Measurements from ENCODE around the gene SERP2. TPM values are rescaled to one million over a fixed set of nuclear protein-coding genes. Genes with fewer than 3 reads are reported as not detected.

SERP2 gene
- total and polyA plus RNA-seq, 2 donors (not counting 3 experiments of a cell fraction or from before 2014, with no cell fraction given), result 0.30 TPM; not detected in 1

GRCh38 chr13:44436589-44437337 lies 63.1 kb downstream of the SERP2 start:
- FAIRE-seq, result peak; percentile 88
- Histone ChIP-seq H2AFZ (ENCODE audit: low read depth, low read length) (no peak overlapping the region), H3K9me3 (replicated peaks; ENCODE audit: control insufficient read depth, insufficient read depth, low read length) (no peaks in the 10 kb centered on the region), H3K4me2 (ENCODE audit: insufficient read depth, low read length) (peak overlapping the region; percentile 100), H4K20me1 (replicated peaks; ENCODE audit: control insufficient read depth, extremely low read depth, insufficient read depth, low read length) (peaks cover 2% of the 10 kb centered on the region), H3K27ac (ENCODE audit: insufficient read depth, low read depth, low read length) (peak overlapping the region; percentile 95), H3K4me3 (replicated peaks in 1 of 3; ENCODE audit: insufficient read depth in 1 of 3, low read depth in 1 of 3, low read length in 3 of 3) (peak overlapping the region; percentile 86 to 99 (median 99)), H3K4me1 (ENCODE audit: control insufficient read depth, extremely low read depth, insufficient read depth, low read length) (peaks cover 16% of the 10 kb centered on the region), H3K36me3 (ENCODE audit: control insufficient read depth in 2 of 2, extremely low read depth in 1 of 2, insufficient read depth in 2 of 2, low read length in 2 of 2) (peaks cover 9 to 15% of the 10 kb centered on the region in 2 experiments), H3K9ac (replicated peaks; ENCODE audit: extremely low read depth, insufficient read depth, low read length) (peak overlapping the region; percentile 99), H3K79me2 (ENCODE audit: control insufficient read depth, insufficient read depth, low read length) (peaks cover 13% of the 10 kb centered on the region), H3K27me3 (ENCODE audit: control insufficient read depth in 2 of 2, insufficient read depth in 2 of 2, low read length in 2 of 2) (no peaks in the 10 kb centered on the region), H3K9me1 (replicated peaks; ENCODE audit: control insufficient read depth, extremely low read depth, insufficient read depth, low read length) (no peaks in the 10 kb centered on the region)
- dilution Hi-C loops (cut with MboI; ENCODE audit: extremely low pct_ligation_motif_present, low sequenced_read_pairs), result no loop called here
- no peak for TF ChIP-seq MYC (IDR thresholded peaks at IDR 0.05; ENCODE audit: low read depth, low read length)
- TF ChIP-seq POLR2A (IDR thresholded peaks at IDR 0.05; ENCODE audit: low read depth, low read length), result peak; percentile 98
- TF ChIP-seq POLR2AphosphoS5 (IDR thresholded peaks at IDR 0.05; ENCODE audit: insufficient read depth, low read depth, low read length), result peak; percentile 96
- intact Hi-C loops (cut with micrococcal nuclease), result loop anchor here (1.0 kb wide), 4 partner anchors 35 to 386 kb away; no protein-coding TSS in a partner anchor
- ChIA-PET CTCF (interaction anchor here (0.6 to 7.2 kb wide), 31 partner anchors 9 to 535 kb away, joined by 3 to 121 read pairs (median 4); no protein-coding TSS in a partner anchor), POLR2A (interaction anchor here (0.6 to 3.0 kb wide), 35 partner anchors 10 to 1115 kb away, joined by 3 to 35 read pairs (median 4); partner anchors contain the start of genes CCDC122 and LACC1)
- BruUV-seq (replicated peaks), result no TSS peak
- DNase-seq (ENCODE audit: low read depth, low spot score), result peak; percentile 94

GRCh38 chr13:44437356-44438233 lies 64.0 kb downstream of the SERP2 start:
- peak overlapping the region; percentile 53 for H3K4me2 ChIP-seq (ENCODE audit: insufficient read depth, low read length)
- CTCF ChIA-PET, result interaction anchor here (0.6 to 7.2 kb wide), 30 partner anchors 10 to 536 kb away, joined by 3 to 121 read pairs (median 4); no protein-coding TSS in a partner anchor
- H3K27ac ChIP-seq (ENCODE audit: insufficient read depth, low read depth, low read length), result peak overlapping the region; percentile 67
- peaks cover 2% of the 10 kb centered on the region for H4K20me1 ChIP-seq (replicated peaks; ENCODE audit: control insufficient read depth, extremely low read depth, insufficient read depth, low read length)
- H3K27me3 ChIP-seq (ENCODE audit: control insufficient read depth in 2 of 2, insufficient read depth in 2 of 2, low read length in 2 of 2), result no peaks in the 10 kb centered on the region
- POLR2A ChIA-PET, result interaction anchor here (0.6 to 3.0 kb wide), 27 partner anchors 10 to 1116 kb away, joined by 3 to 35 read pairs (median 4); partner anchors contain the start of genes CCDC122 and LACC1
- H3K79me2 ChIP-seq (ENCODE audit: control insufficient read depth, insufficient read depth, low read length), result peaks cover 13% of the 10 kb centered on the region
- no peaks in the 10 kb centered on the region for H3K9me3 ChIP-seq (replicated peaks; ENCODE audit: control insufficient read depth, insufficient read depth, low read length)
- BruUV-seq (replicated peaks), result no TSS peak
- no peak for TF ChIP-seq GATA2 (IDR thresholded peaks at IDR 0.05; ENCODE audit: insufficient read depth, insufficient read length, low read depth, low read length)
- TF ChIP-seq, protein P1, sequence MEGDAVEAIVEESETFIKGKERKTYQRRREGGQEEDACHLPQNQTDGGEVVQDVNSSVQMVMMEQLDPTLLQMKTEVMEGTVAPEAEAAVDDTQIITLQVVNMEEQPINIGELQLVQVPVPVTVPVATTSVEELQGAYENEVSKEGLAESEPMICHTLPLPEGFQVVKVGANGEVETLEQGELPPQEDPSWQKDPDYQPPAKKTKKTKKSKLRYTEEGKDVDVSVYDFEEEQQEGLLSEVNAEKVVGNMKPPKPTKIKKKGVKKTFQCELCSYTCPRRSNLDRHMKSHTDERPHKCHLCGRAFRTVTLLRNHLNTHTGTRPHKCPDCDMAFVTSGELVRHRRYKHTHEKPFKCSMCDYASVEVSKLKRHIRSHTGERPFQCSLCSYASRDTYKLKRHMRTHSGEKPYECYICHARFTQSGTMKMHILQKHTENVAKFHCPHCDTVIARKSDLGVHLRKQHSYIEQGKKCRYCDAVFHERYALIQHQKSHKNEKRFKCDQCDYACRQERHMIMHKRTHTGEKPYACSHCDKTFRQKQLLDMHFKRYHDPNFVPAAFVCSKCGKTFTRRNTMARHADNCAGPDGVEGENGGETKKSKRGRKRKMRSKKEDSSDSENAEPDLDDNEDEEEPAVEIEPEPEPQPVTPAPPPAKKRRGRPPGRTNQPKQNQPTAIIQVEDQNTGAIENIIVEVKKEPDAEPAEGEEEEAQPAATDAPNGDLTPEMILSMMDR (IDR thresholded peaks at IDR 0.05; ENCODE audit: extremely low read depth in 1 of 2, insufficient read depth in 1 of 2, low read depth in 1 of 2, low read length in 2 of 2), result peak in 1 of 2 donors; percentile 14
- intact Hi-C loops (cut with micrococcal nuclease) (loop anchor here (1.0 kb wide), 4 partner anchors 34 to 532 kb away; no protein-coding TSS in a partner anchor), dilution Hi-C loops (cut with MboI; ENCODE audit: extremely low pct_ligation_motif_present, low sequenced_read_pairs) (no loop called here)
- peak overlapping the region; percentile 6 to 86 (median 31) for H3K4me3 ChIP-seq (replicated peaks in 1 of 3; ENCODE audit: insufficient read depth in 1 of 3, low read depth in 1 of 3, low read length in 3 of 3)
- H2AFZ ChIP-seq (ENCODE audit: low read depth, low read length), result no peak overlapping the region
- H3K9me1 ChIP-seq (replicated peaks; ENCODE audit: control insufficient read depth, extremely low read depth, insufficient read depth, low read length), result no peaks in the 10 kb centered on the region
- FAIRE-seq (peak; percentile 46), DNase-seq (ENCODE audit: low read depth, low spot score) (peak; percentile 70)
- H3K4me1 ChIP-seq (ENCODE audit: control insufficient read depth, extremely low read depth, insufficient read depth, low read length), result peaks cover 16% of the 10 kb centered on the region
- H3K9ac ChIP-seq (replicated peaks; ENCODE audit: extremely low read depth, insufficient read depth, low read length), result peak overlapping the region; percentile 61
- H3K36me3 ChIP-seq (ENCODE audit: control insufficient read depth in 2 of 2, extremely low read depth in 1 of 2, insufficient read depth in 2 of 2, low read length in 2 of 2), result peaks cover 9 to 15% of the 10 kb centered on the region in 2 experiments

Data from endothelial cell of umbilical vein (primary cell).